ENCODE data around the gene DHRS3.

The DHRS3 gene

GRCh38 chr1:12549460-12550349, 68.3 kb downstream of the DHRS3 start:
- H3K36me3 ChIP-seq (ENCODE audit: insufficient read depth, insufficient read length, low read length) = no peaks in the 10 kb centered on the region
- no peaks in the 10 kb centered on the region for H3K27me3 ChIP-seq (ENCODE audit: insufficient read depth, insufficient read length)
- no peaks in the 10 kb centered on the region for H3K9me3 ChIP-seq (ENCODE audit: insufficient read depth, low read length)
- no peak for DNase-seq (ENCODE audit: low read depth, low spot score)
- H3K9ac ChIP-seq (ENCODE audit: insufficient read length, low read depth) = no peak overlapping the region
- no peak overlapping the region for H3K4me3 ChIP-seq (ENCODE audit: insufficient read length, low read depth)
- H3K4me1 ChIP-seq (ENCODE audit: insufficient read depth, insufficient read length) = peaks cover 3% of the 10 kb centered on the region
- TF ChIP-seq ZNF274 (IDR thresholded peaks at IDR 0.05; ENCODE audit: low read depth, low read length) (no peak), SUZ12 (IDR thresholded peaks at IDR 0.05; ENCODE audit: extremely low read depth, insufficient read depth, insufficient read length) (no peak), YY1 (IDR thresholded peaks at IDR 0.05; ENCODE audit: insufficient read depth, insufficient read length) (no peak)

DNA sequence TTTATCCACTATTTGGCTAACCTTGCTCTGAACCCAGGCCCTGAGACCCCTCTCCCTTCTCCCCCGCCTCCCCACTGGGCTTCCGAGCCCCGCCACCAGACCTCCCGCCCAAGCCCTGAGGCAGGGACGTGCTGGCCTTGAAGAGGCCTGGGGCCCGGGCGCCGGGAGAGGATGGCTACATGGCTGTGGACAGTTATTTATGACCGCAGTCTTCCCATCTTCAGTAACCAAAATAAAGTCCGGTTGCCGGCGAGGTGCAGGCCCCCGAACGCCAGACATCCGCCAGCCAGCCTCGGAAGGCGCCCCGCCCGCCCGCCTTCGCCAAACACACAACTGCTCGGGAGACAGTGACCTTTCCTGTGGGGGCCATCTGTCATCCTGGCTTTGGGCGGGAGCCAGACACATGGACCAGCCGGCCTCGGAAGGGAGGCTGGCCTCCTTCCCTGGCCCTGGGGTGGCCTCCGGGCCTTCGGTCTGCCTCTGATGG, 69.0 kb downstream of the DHRS3 start:
- H3K36me3 ChIP-seq (ENCODE audit: insufficient read depth, insufficient read length, low read length) = no peaks in the 10 kb centered on the region
- no peak overlapping the region for H3K4me3 ChIP-seq (ENCODE audit: insufficient read length, low read depth)
- no peak for TF ChIP-seq YY1 (IDR thresholded peaks at IDR 0.05; ENCODE audit: insufficient read depth, insufficient read length)
- TF ChIP-seq SUZ12 (IDR thresholded peaks at IDR 0.05; ENCODE audit: extremely low read depth, insufficient read depth, insufficient read length) = no peak
- TF ChIP-seq ZNF274 (IDR thresholded peaks at IDR 0.05; ENCODE audit: low read depth, low read length) = no peak
- H3K27me3 ChIP-seq (ENCODE audit: insufficient read depth, insufficient read length) = no peaks in the 10 kb centered on the region
- no peaks in the 10 kb centered on the region for H3K9me3 ChIP-seq (ENCODE audit: insufficient read depth, low read length)
- no peak overlapping the region for H3K9ac ChIP-seq (ENCODE audit: insufficient read length, low read depth)
- H3K4me1 ChIP-seq (ENCODE audit: insufficient read depth, insufficient read length) = peaks cover 3% of the 10 kb centered on the region
- no peak for DNase-seq (ENCODE audit: low read depth, low spot score)

GRCh38 chr1:12548279-12548972, 69.6 kb downstream of the DHRS3 start:
- no peak overlapping the region for H3K9ac ChIP-seq (ENCODE audit: insufficient read length, low read depth)
- peaks cover 3% of the 10 kb centered on the region for H3K4me1 ChIP-seq (ENCODE audit: insufficient read depth, insufficient read length)

GRCh38 chr1:12547586-12548225, 70.3 kb downstream of the DHRS3 start:
- no peaks in the 10 kb centered on the region for H3K9me3 ChIP-seq (ENCODE audit: insufficient read depth, low read length)
- H3K4me1 ChIP-seq (ENCODE audit: insufficient read depth, insufficient read length) = peaks cover 3% of the 10 kb centered on the region
- H3K9ac ChIP-seq (ENCODE audit: insufficient read length, low read depth) = no peak overlapping the region
- no peak for DNase-seq (ENCODE audit: low read depth, low spot score)
- no peak overlapping the region for H3K4me3 ChIP-seq (ENCODE audit: insufficient read length, low read depth)
- TF ChIP-seq SUZ12 (IDR thresholded peaks at IDR 0.05; ENCODE audit: extremely low read depth, insufficient read depth, insufficient read length) (no peak), ZNF274 (IDR thresholded peaks at IDR 0.05; ENCODE audit: low read depth, low read length) (no peak), YY1 (IDR thresholded peaks at IDR 0.05; ENCODE audit: insufficient read depth, insufficient read length) (no peak)
- no peaks in the 10 kb centered on the region for H3K27me3 ChIP-seq (ENCODE audit: insufficient read depth, insufficient read length)
- H3K36me3 ChIP-seq (ENCODE audit: insufficient read depth, insufficient read length, low read length) = no peaks in the 10 kb centered on the region

More at GRCh38 chr1:12548279-12548972, 69.6 kb downstream of the DHRS3 start:
- Histone ChIP-seq H3K36me3 (ENCODE audit: insufficient read depth, insufficient read length, low read length) (no peaks in the 10 kb centered on the region), H3K9me3 (ENCODE audit: insufficient read depth, low read length) (no peaks in the 10 kb centered on the region), H3K27me3 (ENCODE audit: insufficient read depth, insufficient read length) (no peaks in the 10 kb centered on the region), H3K4me3 (ENCODE audit: insufficient read length, low read depth) (no peak overlapping the region)
- DNase-seq (ENCODE audit: low read depth, low spot score) = no peak
- no peak for TF ChIP-seq ZNF274 (IDR thresholded peaks at IDR 0.05; ENCODE audit: low read depth, low read length)
- no peak for TF ChIP-seq YY1 (IDR thresholded peaks at IDR 0.05; ENCODE audit: insufficient read depth, insufficient read length)
- no peak for TF ChIP-seq SUZ12 (IDR thresholded peaks at IDR 0.05; ENCODE audit: extremely low read depth, insufficient read depth, insufficient read length)

GRCh38 chr1:12546771-12547585, 71.0 kb downstream of the DHRS3 start:
- H3K4me1 ChIP-seq (ENCODE audit: insufficient read depth, insufficient read length) = peaks cover 3% of the 10 kb centered on the region
- DNase-seq (ENCODE audit: low read depth, low spot score) = no peak

DNA sequence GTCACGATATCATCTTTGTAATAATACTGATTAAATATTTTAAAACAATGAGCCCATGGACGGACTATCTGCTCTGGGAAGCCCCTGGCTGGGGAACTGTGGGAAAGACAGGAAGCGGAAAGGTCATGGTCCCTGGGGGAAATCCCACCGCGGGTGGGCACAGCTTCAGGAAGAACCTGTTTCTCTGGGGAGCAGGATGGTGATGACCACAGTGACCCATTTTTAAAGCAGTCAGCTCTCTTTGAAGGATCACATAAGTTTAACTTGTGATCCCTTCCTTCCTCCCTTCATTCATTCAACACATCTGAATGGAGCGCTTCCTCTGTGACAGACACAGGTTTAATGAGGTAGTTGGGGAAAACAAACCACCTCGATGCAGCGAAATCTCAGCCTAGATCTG, 73.0 kb downstream of the DHRS3 start:
- H3K4me1 ChIP-seq (ENCODE audit: insufficient read depth, insufficient read length) = peaks cover 14% of the 10 kb centered on the region
- no peak for DNase-seq (ENCODE audit: low read depth, low spot score)
- no peaks in the 10 kb centered on the region for H3K36me3 ChIP-seq (ENCODE audit: insufficient read depth, insufficient read length, low read length)
- no peaks in the 10 kb centered on the region for H3K9me3 ChIP-seq (ENCODE audit: insufficient read depth, low read length)
- no peak overlapping the region for H3K9ac ChIP-seq (ENCODE audit: insufficient read length, low read depth)
- no peaks in the 10 kb centered on the region for H3K27me3 ChIP-seq (ENCODE audit: insufficient read depth, insufficient read length)
- no peak overlapping the region for H3K4me3 ChIP-seq (ENCODE audit: insufficient read length, low read depth)
- no peak for TF ChIP-seq YY1 (IDR thresholded peaks at IDR 0.05; ENCODE audit: insufficient read depth, insufficient read length)

More at GRCh38 chr1:12546771-12547585, 71.0 kb downstream of the DHRS3 start:
- Histone ChIP-seq H3K9ac (ENCODE audit: insufficient read length, low read depth) (no peak overlapping the region), H3K36me3 (ENCODE audit: insufficient read depth, insufficient read length, low read length) (no peaks in the 10 kb centered on the region), H3K4me3 (ENCODE audit: insufficient read length, low read depth) (no peak overlapping the region), H3K9me3 (ENCODE audit: insufficient read depth, low read length) (no peaks in the 10 kb centered on the region), H3K27me3 (ENCODE audit: insufficient read depth, insufficient read length) (no peaks in the 10 kb centered on the region)
- no peak for TF ChIP-seq SUZ12 (IDR thresholded peaks at IDR 0.05; ENCODE audit: extremely low read depth, insufficient read depth, insufficient read length)
- no peak for TF ChIP-seq ZNF274 (IDR thresholded peaks at IDR 0.05; ENCODE audit: low read depth, low read length)
- no peak for TF ChIP-seq YY1 (IDR thresholded peaks at IDR 0.05; ENCODE audit: insufficient read depth, insufficient read length)
